HG03097 (cell line): Measurements from ENCODE around the gene TRAF5.
"Not testable (repeated sequence)": the region's sequence is repeated elsewhere in the genome, so short reads cannot be mapped to it uniquely, and the experiment has no call there.

Experiments used
- ATAC-seq: cut with Tn5 transposase; IDR thresholded peaks from one replicate; pipeline ENCODE4 v1.9.1; 2021; ENCODE audit not compliant: unreplicated experiment, low FRiP score

Gene TRAF5

GRCh38 chr1:211326528-211327345 is at the start of gene TRAF5:
TRAF5 (plus strand) TSS chr1:211326833; CDS start chr1:211353240, 26,407 bp downstream.
- ATAC-seq, result peak; percentile 33

GRCh38 chr1:211279340-211279739 is 47.3 kb upstream of the TRAF5 start:
- no peak for ATAC-seq

- no peak for ATAC-seq
Measured at GRCh38 chr1:211280910-211281309, 45.7 kb upstream of the TRAF5 start.

- ATAC-seq, result no peak
Measured at GRCh38 chr1:211281320-211282022, 45.2 kb upstream of the TRAF5 start.

- no peak for ATAC-seq
Measured at GRCh38 chr1:211282023-211282373, 44.6 kb upstream of the TRAF5 start.

GRCh38 chr1:211285196-211285595 is 41.4 kb upstream of the TRAF5 start:
- ATAC-seq, result no peak

GRCh38 chr1:211287218-211287617 is 39.4 kb upstream of the TRAF5 start:
- no peak for ATAC-seq

- ATAC-seq, result no peak
Measured at GRCh38 chr1:211292411-211292810, 34.2 kb upstream of the TRAF5 start.

GRCh38 chr1:211296396-211296795 is 30.2 kb upstream of the TRAF5 start:
- no peak for ATAC-seq

GRCh38 chr1:211305044-211305443 is 21.6 kb upstream of the TRAF5 start:
- ATAC-seq, result peak; percentile 86

- no peak for ATAC-seq
Measured at GRCh38 chr1:211309617-211310016, 17.0 kb upstream of the TRAF5 start.

GRCh38 chr1:211313392-211313791 is 13.2 kb upstream of the TRAF5 start:
- no peak for ATAC-seq

- ATAC-seq, result no peak
Measured at GRCh38 chr1:211318576-211319280, 7.9 kb upstream of the TRAF5 start.

- no peak for ATAC-seq
Measured at GRCh38 chr1:211319892-211320291, 6.7 kb upstream of the TRAF5 start.

- no peak for ATAC-seq
Measured at GRCh38 chr1:211320980-211321379, 5.7 kb upstream of the TRAF5 start.

GRCh38 chr1:211321646-211322045 is 5.0 kb upstream of the TRAF5 start:
- not testable (repeated sequence) for ATAC-seq

- ATAC-seq, result peak; percentile 52
Measured at GRCh38 chr1:211323156-211324063, 3.2 kb upstream of the TRAF5 start.

GRCh38 chr1:211324992-211325775 is 1.4 kb upstream of the TRAF5 start:
- no peak for ATAC-seq

GRCh38 chr1:211326140-211326527 is 499 bp upstream of the TRAF5 start:
- no peak for ATAC-seq
